Measurements from ENCODE around the gene SLC37A2. TPM values are rescaled to one million over a fixed set of nuclear protein-coding genes. Genes with fewer than 3 reads are reported as not detected.

The SLC37A2 gene
- total RNA-seq, 1 donor from 2014 or later: 2.4 TPM

GRCh38 chr11:125071435-125071834 is 8.3 kb downstream of the SLC37A2 start:
- intact Hi-C loops (cut with micrococcal nuclease): no loop called here
- H3K9me3 ChIP-seq (replicated peaks): no peaks in the 10 kb centered on the region
- no peak overlapping the region for H3K4me3 ChIP-seq
- H3K27ac ChIP-seq (replicated peaks): peak overlapping the region; percentile 40
- H3K27me3 ChIP-seq (ENCODE audit: low read depth): peaks cover 86% of the 10 kb centered on the region
- no peaks in the 10 kb centered on the region for H3K4me1 ChIP-seq
- no peaks in the 10 kb centered on the region for H3K36me3 ChIP-seq
- no peak for DNase-seq
- TF ChIP-seq CTCF (IDR thresholded peaks at IDR 0.05; ENCODE audit: borderline replicate concordance): no peak

- Histone ChIP-seq H3K4me3 (no peak overlapping the region), H3K4me1 (no peaks in the 10 kb centered on the region), H3K36me3 (no peaks in the 10 kb centered on the region), H3K27ac (replicated peaks) (peak overlapping the region; percentile 40), H3K27me3 (ENCODE audit: low read depth) (peaks cover 86% of the 10 kb centered on the region), H3K9me3 (replicated peaks) (no peaks in the 10 kb centered on the region)
- no peak for TF ChIP-seq CTCF (IDR thresholded peaks at IDR 0.05; ENCODE audit: borderline replicate concordance)
- DNase-seq: no peak
- intact Hi-C loops (cut with micrococcal nuclease): no loop called here
Measured at GRCh38 chr11:125071846-125072217, 8.7 kb downstream of the SLC37A2 start.

- no peak for DNase-seq
- H3K27me3 ChIP-seq (ENCODE audit: low read depth): peaks cover 86% of the 10 kb centered on the region
- no peaks in the 10 kb centered on the region for H3K36me3 ChIP-seq
- H3K4me3 ChIP-seq: no peak overlapping the region
- no peaks in the 10 kb centered on the region for H3K4me1 ChIP-seq
- intact Hi-C loops (cut with micrococcal nuclease): no loop called here
- peak overlapping the region; percentile 40 for H3K27ac ChIP-seq (replicated peaks)
- no peak for TF ChIP-seq CTCF (IDR thresholded peaks at IDR 0.05; ENCODE audit: borderline replicate concordance)
- no peaks in the 10 kb centered on the region for H3K9me3 ChIP-seq (replicated peaks)
Measured at GRCh38 chr11:125072218-125072960, 9.3 kb downstream of the SLC37A2 start.

GRCh38 chr11:125072961-125073590 is 10.0 kb downstream of the SLC37A2 start:
- no peak for DNase-seq
- no peaks in the 10 kb centered on the region for H3K4me1 ChIP-seq

More at GRCh38 chr11:125072961-125073590, 10.0 kb downstream of the SLC37A2 start:
- Histone ChIP-seq H3K27ac (replicated peaks) (no peak overlapping the region), H3K36me3 (no peaks in the 10 kb centered on the region), H3K4me3 (no peak overlapping the region), H3K27me3 (ENCODE audit: low read depth) (peaks cover 82% of the 10 kb centered on the region), H3K9me3 (replicated peaks) (no peaks in the 10 kb centered on the region)
- no peak for TF ChIP-seq CTCF (IDR thresholded peaks at IDR 0.05; ENCODE audit: borderline replicate concordance)
- intact Hi-C loops (cut with micrococcal nuclease): no loop called here
